DND-41 (cell line): ENCODE results near the gene NUDT1.

ENCODE experiments used
- ATAC-seq: fragments of 200-7000 bp; cut with Tn5 transposase; 3 replicates; pipeline ENCODE4 v1.9.1; 2021; ENCODE audit warnings: low read depth; ENCODE audit not compliant: insufficient read depth
- DNase-seq: peaks from one replicate; pipeline ENCODE4 v3.0.0-alpha.2; 2020
- H2AFZ ChIP-seq: 2 replicates; pipeline ENCODE4 v1.6.0; 2012; ENCODE audit warnings: low read depth, low read length
- H3K27ac ChIP-seq: 2 replicates; pipeline ENCODE4 v1.5.1; 2012; ENCODE audit warnings: low read length, inconsistent platforms
- H3K27me3 ChIP-seq: fragments of 200-600 bp; sonication (generic); 2 replicates; pipeline ENCODE4 v1.6.0; 2012; ENCODE audit warnings: low read length, mild to moderate bottlenecking, inconsistent platforms; ENCODE audit not compliant: insufficient read depth, poor library complexity
- H3K36me3 ChIP-seq: 2 replicates; pipeline ENCODE4 v1.5.1; 2012; ENCODE audit warnings: low read length, inconsistent platforms; ENCODE audit not compliant: insufficient read depth
- H3K4me1 ChIP-seq: 2 replicates; pipeline ENCODE4 v1.5.1; 2012; ENCODE audit warnings: mild to moderate bottlenecking, low read length; ENCODE audit not compliant: insufficient read depth
- H3K4me2 ChIP-seq: 2 replicates; pipeline ENCODE4 v1.6.0; 2012; ENCODE audit warnings: mild to moderate bottlenecking, moderate library complexity, low read length, inconsistent platforms; ENCODE audit not compliant: insufficient read depth
- H3K4me3 ChIP-seq, 2 experiments: fragments of 200-600 bp in 1 of 2; shearing (Covaris generic) in 1 of 2; 2 replicates each; pipeline ENCODE4 v1.5.1; 2012 to 2016; ENCODE audit warnings: inconsistent platforms in 2 of 2, low read length in 2 of 2, mild to moderate bottlenecking in 2 of 2, low read depth in 1 of 2, moderate library complexity in 1 of 2
- H3K79me2 ChIP-seq: 2 replicates; pipeline ENCODE4 v1.6.0; 2012; ENCODE audit warnings: low read length, inconsistent platforms; ENCODE audit not compliant: insufficient read depth
- H3K9ac ChIP-seq: 2 replicates; pipeline ENCODE4 v1.6.0; 2012; ENCODE audit warnings: low read depth, mild to moderate bottlenecking, inconsistent platforms, low read length, moderate library complexity
- H3K9me3 ChIP-seq: 2 replicates; pipeline ENCODE4 v1.5.1; 2012; ENCODE audit warnings: low read length, moderate library complexity, mild to moderate bottlenecking, inconsistent platforms; ENCODE audit not compliant: insufficient read depth, severe bottlenecking
- H4K20me1 ChIP-seq: 2 replicates; pipeline ENCODE4 v1.6.0; 2012; ENCODE audit warnings: low read length; ENCODE audit not compliant: insufficient read depth
- CTCF ChIP-seq: IDR thresholded peaks from 2 replicates; pipeline ENCODE4 v1.5.1; 2012; ENCODE audit warnings: borderline replicate concordance, low read length, moderate library complexity, mild to moderate bottlenecking; ENCODE audit not compliant: poor library complexity, severe bottlenecking; ENCODE audit errors: extremely low read depth
- EZH2 ChIP-seq: IDR thresholded peaks from 3 replicates; pipeline ENCODE4 v1.6.1; 2012; ENCODE audit warnings: borderline replicate concordance, low read depth, mild to moderate bottlenecking, moderate library complexity, low read length, inconsistent platforms; ENCODE audit not compliant: severe bottlenecking

The NUDT1 gene

DNA sequence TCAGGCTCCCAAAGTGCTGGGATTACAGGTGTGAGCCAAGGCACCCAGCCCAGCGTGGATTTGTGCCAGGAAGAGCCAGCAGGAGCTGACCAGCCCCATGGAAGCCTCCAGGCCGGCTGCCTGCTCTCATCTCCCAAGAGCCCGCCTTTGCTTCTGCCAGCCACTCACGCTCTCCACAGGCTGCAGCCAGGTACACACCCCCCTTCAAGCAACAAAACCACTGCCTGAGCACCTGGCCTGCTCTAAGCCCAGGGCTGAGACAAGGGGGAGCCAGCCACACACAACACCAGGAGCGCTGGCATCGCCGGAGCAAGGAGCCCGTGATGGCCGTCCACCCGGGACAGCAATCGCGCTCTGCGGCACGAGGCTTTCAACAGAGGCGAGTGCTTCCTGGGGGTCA is 43.8 kb upstream of the NUDT1 start:
- Histone ChIP-seq H3K27me3 (no peaks in the 10 kb centered on the region), H2AFZ (no peak overlapping the region), H3K79me2 (peaks cover 4% of the 10 kb centered on the region), H3K4me2 (no peak overlapping the region), H3K4me1 (no peaks in the 10 kb centered on the region), H3K9me3 (no peaks in the 10 kb centered on the region), H3K36me3 (peaks cover 89% of the 10 kb centered on the region), H3K4me3 (no peak overlapping the region), H3K9ac (no peak overlapping the region), H3K27ac (no peak overlapping the region), H4K20me1 (peaks cover 37% of the 10 kb centered on the region)
- no peak for DNase-seq
- TF ChIP-seq EZH2, result no peak
- TF ChIP-seq CTCF, result no peak
- no peak for ATAC-seq

DNA sequence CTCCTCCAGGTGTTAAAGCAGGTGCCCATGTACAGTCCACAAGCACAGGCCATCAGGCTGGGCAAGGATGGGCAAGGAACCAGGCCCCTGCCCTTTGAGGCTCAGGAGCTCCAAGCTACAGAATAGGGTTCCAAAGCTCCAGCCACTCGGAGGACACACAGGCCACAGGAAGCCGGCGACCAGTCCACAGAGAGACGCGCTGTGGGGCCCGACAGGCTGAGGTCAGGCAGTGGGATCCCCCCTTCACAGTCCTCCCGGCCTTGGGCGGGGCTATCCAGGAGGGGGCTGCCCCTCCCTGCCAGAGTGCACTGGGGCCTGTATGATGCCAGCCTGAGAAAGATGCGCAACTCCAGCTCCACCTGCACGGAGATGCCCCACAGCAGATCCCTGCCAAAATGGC is 43.3 kb upstream of the NUDT1 start:
- Histone ChIP-seq H3K27me3 (no peaks in the 10 kb centered on the region), H3K79me2 (peaks cover 4% of the 10 kb centered on the region), H2AFZ (no peak overlapping the region), H3K9ac (no peak overlapping the region), H4K20me1 (peaks cover 40% of the 10 kb centered on the region), H3K4me2 (no peak overlapping the region), H3K9me3 (no peaks in the 10 kb centered on the region), H3K36me3 (peaks cover 87% of the 10 kb centered on the region), H3K4me3 (no peak overlapping the region), H3K4me1 (no peaks in the 10 kb centered on the region), H3K27ac (no peak overlapping the region)
- no peak for DNase-seq
- TF ChIP-seq EZH2 (no peak), CTCF (no peak)
- no peak for ATAC-seq

GRCh38 chr7:2199528-2199927 is 42.5 kb upstream of the NUDT1 start:
- no peak for DNase-seq
- Histone ChIP-seq H3K36me3 (peaks cover 89% of the 10 kb centered on the region), H3K27me3 (no peaks in the 10 kb centered on the region), H3K4me3 (no peak overlapping the region), H3K27ac (no peak overlapping the region), H3K79me2 (peaks cover 4% of the 10 kb centered on the region), H3K9ac (no peak overlapping the region), H3K9me3 (no peaks in the 10 kb centered on the region), H3K4me2 (no peak overlapping the region), H3K4me1 (no peaks in the 10 kb centered on the region), H4K20me1 (peaks cover 45% of the 10 kb centered on the region), H2AFZ (no peak overlapping the region)
- no peak for ATAC-seq
- no peak for TF ChIP-seq EZH2
- TF ChIP-seq CTCF, result no peak
